Activated CD4-positive, alpha-beta T cell treated with anti-CD3 and anti-CD28 coated beads, Interleukin-10, Interleukin-2, amounts not matched to agents 100 ng/mL and 50 ng/mL, durations not matched to agents 16 hours and 8 hours (primary cell): ENCODE measurements around the gene CXCL9.

Experiments used
- DNase-seq: peaks from one replicate; pipeline ENCODE4 v3.0.0-alpha.2; 2020

Gene CXCL9

DNA sequence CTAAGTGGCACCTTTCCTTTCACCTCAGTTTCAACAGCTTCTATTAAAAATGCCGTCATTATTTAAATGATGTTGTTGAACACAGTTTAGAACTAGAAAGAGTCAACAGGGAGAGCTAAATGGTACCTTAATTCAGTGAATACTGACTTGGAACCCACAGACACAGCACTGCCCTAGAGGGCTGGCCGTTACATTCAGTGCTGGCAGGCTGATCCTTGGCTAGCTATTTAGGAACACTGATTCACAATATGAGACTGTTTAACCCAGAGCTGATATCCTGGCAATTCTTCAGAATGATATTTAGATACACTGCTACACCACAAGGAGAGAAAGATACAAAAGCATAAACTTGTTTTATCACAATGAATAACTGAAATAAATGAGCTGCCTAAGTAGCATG, 53.8 kb downstream of the CXCL9 start:
- DNase-seq = no peak
